HAP-1 (cell line): ENCODE results near the gene CENPC.
A peak's percentile ranks its signal among the peaks of the same experiment; 100 is the strongest.
"Not testable (repeated sequence)": the region's sequence is repeated elsewhere in the genome, so short reads cannot be mapped to it uniquely, and the experiment has no call there.

Experiments
- DNase-seq, 2 experiments: peaks; one replicate each; pipeline ENCODE4 v3.0.0-alpha.2; 2016 to 2020; ENCODE audit warnings: low spot score in 2 of 2
- H3K27me3 ChIP-seq: fragments of 250-450 bp; sonication (Bioruptor Pico); 2 replicates; pipeline ENCODE4 v1.5.1; 2020; ENCODE audit warnings: low read depth, mild to moderate bottlenecking, moderate library complexity
- H3K36me3 ChIP-seq: fragments of 250-450 bp; sonication (Bioruptor Pico); replicated peaks from 2 replicates; pipeline ENCODE4 v1.5.1; 2020; ENCODE audit warnings: mild to moderate bottlenecking
- H3K4me1 ChIP-seq: fragments of 250-450 bp; sonication (Bioruptor Pico); 2 replicates; pipeline ENCODE4 v1.5.1; 2020; ENCODE audit warnings: mild to moderate bottlenecking
- H3K4me3 ChIP-seq: fragments of 250-450 bp; sonication (Bioruptor Pico); 2 replicates; pipeline ENCODE4 v1.5.1; 2020; ENCODE audit warnings: mild to moderate bottlenecking, moderate library complexity
- H3K9me3 ChIP-seq: fragments of 250-450 bp; sonication (Bioruptor Pico); 2 replicates; pipeline ENCODE4 v1.5.1; 2020; ENCODE audit warnings: mild to moderate bottlenecking, moderate library complexity
- in situ Hi-C: fragments of 300-500 bp; cut with MboI; formaldehyde crosslinking; loops from 3 replicates; pipeline ENCODE4 v1.14.3; 2020; ENCODE audit warnings: low sequenced_read_pairs, inconsistent platforms, mixed read lengths

CENPC gene

DNA sequence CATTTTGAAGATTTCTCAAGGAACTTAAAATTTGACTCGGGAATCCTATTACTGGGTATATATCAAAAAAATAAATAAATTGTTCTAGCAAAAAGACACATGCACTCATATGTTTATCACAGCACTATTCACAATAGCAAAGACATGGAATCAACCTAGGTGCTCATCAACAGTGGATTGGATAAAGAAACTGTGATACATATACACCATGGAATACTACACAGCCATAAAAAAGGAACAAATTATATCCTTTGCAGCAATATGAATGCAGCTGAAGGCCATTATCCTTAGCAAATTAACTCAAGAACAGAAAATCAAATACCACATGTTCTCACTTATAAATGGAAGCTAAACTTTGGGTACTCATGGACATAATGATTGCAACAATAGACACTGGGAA, 97.4 kb downstream of the CENPC start:
- H3K4me1 ChIP-seq: no peaks in the 10 kb centered on the region
- no peaks in the 10 kb centered on the region for H3K9me3 ChIP-seq
- DNase-seq: no peak
- in situ Hi-C loops: no loop called here
- no peak overlapping the region for H3K4me3 ChIP-seq
- no peaks in the 10 kb centered on the region for H3K36me3 ChIP-seq
- no peaks in the 10 kb centered on the region for H3K27me3 ChIP-seq

DNA sequence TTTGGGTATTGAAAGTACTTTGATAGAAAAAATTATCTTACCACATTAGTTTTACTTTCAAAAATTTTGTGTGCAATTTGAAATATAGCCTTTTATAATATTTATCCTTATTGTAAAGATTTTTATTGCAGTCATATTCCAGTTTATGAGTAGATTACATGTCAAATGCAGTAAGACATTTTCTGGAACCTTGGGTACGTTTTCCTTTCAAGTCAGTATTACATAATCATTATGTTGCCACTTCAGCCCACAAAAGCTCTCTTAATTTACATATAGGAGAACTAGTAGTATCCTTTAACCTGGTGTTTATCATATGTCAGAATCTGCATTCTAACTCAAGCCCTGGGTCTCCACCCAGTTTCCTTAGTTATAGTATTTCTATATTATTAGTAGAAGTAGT, 98.5 kb downstream of the CENPC start:
- no peak for DNase-seq
- Histone ChIP-seq H3K4me3 (no peak overlapping the region), H3K9me3 (no peaks in the 10 kb centered on the region), H3K27me3 (no peaks in the 10 kb centered on the region), H3K4me1 (no peaks in the 10 kb centered on the region), H3K36me3 (no peaks in the 10 kb centered on the region)
- in situ Hi-C loops: no loop called here

DNA sequence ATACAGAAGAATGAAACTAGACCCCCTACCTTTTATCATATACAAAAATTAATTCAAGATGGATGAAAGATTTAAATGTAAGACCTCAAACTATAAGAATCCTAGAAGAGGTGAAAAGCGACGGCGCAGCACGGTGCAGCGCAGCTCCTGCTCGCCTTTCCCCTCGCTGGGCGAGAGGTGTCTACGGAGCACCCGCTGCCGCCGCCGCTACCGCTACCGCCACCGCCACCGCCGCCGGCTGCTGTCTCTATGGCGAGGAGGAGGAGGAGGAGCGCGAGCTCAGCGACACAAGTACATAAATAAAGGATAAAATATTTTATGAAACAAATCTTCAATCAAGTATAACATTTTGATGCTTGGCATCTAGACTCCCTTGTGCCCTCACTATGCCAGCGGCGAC, 99.4 kb downstream of the CENPC start:
- H3K36me3 ChIP-seq, H3K4me3 ChIP-seq, H3K9me3 ChIP-seq, H3K4me1 ChIP-seq, DNase-seq, in situ Hi-C loops, H3K27me3 ChIP-seq: not testable (repeated sequence)

DNA sequence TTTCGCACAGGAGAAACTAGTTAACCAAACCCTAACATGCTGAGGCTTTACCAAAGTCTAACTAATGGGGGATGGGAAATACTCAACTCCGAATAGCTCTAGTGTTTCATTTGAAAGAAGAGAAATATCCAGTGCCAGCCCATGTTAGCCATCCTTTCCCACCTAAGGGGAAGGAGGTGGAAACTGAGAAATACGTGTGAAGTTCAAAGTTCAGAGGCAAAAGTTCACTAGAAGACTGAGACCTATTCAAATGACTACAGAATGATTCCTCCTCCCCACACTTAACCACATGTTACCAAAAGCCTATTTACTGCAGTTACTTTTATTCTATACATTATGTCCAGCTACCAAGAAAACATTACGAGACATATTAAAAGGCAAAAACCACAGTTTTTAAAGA, 106.3 kb downstream of the CENPC start:
- DNase-seq: no peak
- H3K9me3 ChIP-seq: no peaks in the 10 kb centered on the region
- H3K27me3 ChIP-seq: no peaks in the 10 kb centered on the region
- in situ Hi-C loops: no loop called here
- H3K36me3 ChIP-seq: no peaks in the 10 kb centered on the region
- H3K4me1 ChIP-seq: peaks cover 8% of the 10 kb centered on the region
- no peak overlapping the region for H3K4me3 ChIP-seq

DNA sequence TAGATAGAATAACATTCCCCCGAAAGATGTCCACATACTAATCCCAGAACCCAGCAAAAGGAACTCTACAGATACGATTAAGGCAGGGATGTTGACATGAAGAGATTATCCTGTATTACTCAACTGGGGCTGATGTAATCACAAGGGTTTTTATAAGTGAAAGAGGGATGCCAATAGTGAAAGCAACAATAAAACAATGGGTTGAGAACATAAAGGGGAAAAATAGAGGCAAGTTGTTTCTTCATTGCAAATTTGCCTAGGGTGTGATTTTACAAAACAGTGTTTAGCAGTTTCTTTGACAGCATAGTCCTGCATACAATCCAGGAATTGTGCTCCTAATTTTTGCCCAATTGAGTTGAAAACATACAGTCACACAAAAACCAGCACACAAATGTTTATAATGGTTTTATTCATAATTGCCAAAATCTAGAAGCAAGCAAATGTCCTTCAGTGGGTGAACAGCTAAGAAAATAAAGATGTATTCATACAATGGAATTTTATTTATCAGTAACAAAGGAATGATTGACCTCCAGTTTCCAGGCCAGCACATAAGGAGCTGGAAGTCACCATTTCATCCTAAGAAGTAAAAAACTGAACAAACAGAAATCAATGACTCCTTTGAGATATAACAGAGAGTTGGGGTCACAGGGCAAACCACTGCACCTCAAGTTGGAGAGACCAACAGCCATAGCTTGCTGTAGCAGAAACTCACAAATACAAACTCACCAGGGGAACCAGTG, 107.2 kb downstream of the CENPC start:
- no peaks in the 10 kb centered on the region for H3K27me3 ChIP-seq
- peaks cover 8% of the 10 kb centered on the region for H3K4me1 ChIP-seq
- no peak overlapping the region for H3K4me3 ChIP-seq
- peak in 1 of 2 experiments; percentile 54 for DNase-seq
- no peaks in the 10 kb centered on the region for H3K36me3 ChIP-seq
- no peaks in the 10 kb centered on the region for H3K9me3 ChIP-seq
- in situ Hi-C loops: no loop called here

DNA sequence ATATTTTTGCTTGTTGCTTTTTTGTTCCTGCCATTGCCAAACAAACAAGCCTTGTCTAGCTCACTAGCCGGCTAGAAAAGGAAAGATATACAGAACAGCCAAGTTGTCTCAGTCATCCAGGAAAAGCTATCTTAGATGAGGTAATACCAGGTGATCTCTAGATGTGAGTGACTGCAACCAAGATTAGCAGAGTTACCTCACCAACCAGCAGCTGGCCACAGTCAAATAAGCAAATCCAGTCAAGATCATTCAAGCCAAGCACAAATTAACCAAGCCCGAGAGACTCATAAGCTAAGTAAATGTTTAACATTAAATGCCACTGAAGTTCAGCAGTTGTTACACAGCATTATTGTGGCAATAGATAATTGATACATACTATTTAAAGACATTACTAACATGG, 108.6 kb downstream of the CENPC start:
- DNase-seq: no peak
- H3K27me3 ChIP-seq: no peaks in the 10 kb centered on the region
- peaks cover 8% of the 10 kb centered on the region for H3K4me1 ChIP-seq
- no peaks in the 10 kb centered on the region for H3K9me3 ChIP-seq
- no peaks in the 10 kb centered on the region for H3K36me3 ChIP-seq
- H3K4me3 ChIP-seq: no peak overlapping the region
- in situ Hi-C loops: no loop called here

DNA sequence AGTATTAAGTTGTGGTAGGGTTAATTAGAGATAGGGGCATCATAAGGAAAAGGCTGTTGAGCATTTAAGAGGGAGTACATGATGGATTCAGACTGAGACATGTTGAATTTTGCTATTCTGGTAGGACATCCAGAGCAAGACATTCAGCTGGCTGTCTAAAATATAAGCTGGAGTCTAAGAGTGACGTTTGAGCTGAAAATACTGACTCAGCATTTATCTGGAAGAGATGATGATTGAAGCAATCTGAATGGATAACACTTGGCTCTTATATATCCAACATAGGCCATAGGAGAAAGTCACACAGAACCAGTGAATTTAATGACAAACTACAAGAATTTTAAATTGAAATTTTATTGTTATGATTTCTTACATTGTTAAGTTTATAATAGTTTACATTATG, 114.3 kb downstream of the CENPC start:
- no peaks in the 10 kb centered on the region for H3K4me1 ChIP-seq
- H3K4me3 ChIP-seq: no peak overlapping the region
- no peaks in the 10 kb centered on the region for H3K9me3 ChIP-seq
- H3K36me3 ChIP-seq: no peaks in the 10 kb centered on the region
- DNase-seq: no peak
- no peaks in the 10 kb centered on the region for H3K27me3 ChIP-seq
- in situ Hi-C loops: no loop called here

DNA sequence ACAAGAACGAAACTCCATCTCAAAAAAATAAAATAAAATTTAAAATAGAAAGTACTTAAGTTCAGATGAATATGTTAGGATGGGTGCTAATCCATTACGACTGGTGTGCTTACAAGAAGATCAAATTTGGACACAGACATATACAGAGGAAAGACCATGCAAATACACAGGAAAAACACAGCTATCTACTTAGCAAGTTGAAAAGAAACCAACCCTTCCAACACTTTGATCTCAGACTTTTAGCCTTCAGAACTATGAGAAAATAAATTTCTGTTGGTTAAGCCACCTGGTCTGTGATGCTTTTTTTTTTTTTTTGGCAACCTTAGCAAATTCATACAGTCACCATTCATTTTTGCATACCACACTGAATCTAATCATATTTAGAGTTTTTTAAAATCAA, 116.5 kb downstream of the CENPC start:
- no peak for DNase-seq
- in situ Hi-C loops: no loop called here

More for the DNA sequence above, 116.5 kb downstream of the CENPC start:
- Histone ChIP-seq H3K9me3 (no peaks in the 10 kb centered on the region), H3K4me1 (no peaks in the 10 kb centered on the region), H3K36me3 (no peaks in the 10 kb centered on the region), H3K27me3 (no peaks in the 10 kb centered on the region), H3K4me3 (no peak overlapping the region)
